Activated T-helper 1 cell treated with anti-CD3 and anti-CD28 coated beads, Interleukin-2, amount 50 U/mL, for 16 hours (primary cell): ENCODE results near the gene TRDMT1.

Experiments used
- DNase-seq, 2 donors: peaks; one replicate each; pipeline ENCODE4 v3.0.0-alpha.2; 2020; ENCODE audit warnings: low read depth in 1 of 2, low spot score in 1 of 2

The TRDMT1 gene

GRCh38 chr10:17200912-17201793 is at the start of gene TRDMT1:
TSS of gene TRDMT1 (minus strand) at chr10:17201672. CDS start at chr10:17201634, 38 bp downstream.
- DNase-seq, result peak; percentile 51 to 65

- DNase-seq, result no peak
Observed at GRCh38 chr10:17250736-17251135, 49.3 kb upstream of the TRDMT1 start.

GRCh38 chr10:17249820-17250219 is 48.3 kb upstream of the TRDMT1 start:
- DNase-seq, result no peak

GRCh38 chr10:17248964-17249363 is 47.5 kb upstream of the TRDMT1 start:
- DNase-seq, result no peak

- DNase-seq, result no peak
Observed at GRCh38 chr10:17247210-17247609, 45.7 kb upstream of the TRDMT1 start.

- DNase-seq, result no peak
Observed at GRCh38 chr10:17244700-17245365, 43.4 kb upstream of the TRDMT1 start.

GRCh38 chr10:17241611-17242333 is 40.3 kb upstream of the TRDMT1 start:
- no peak for DNase-seq

GRCh38 chr10:17240616-17241015 is 39.1 kb upstream of the TRDMT1 start:
- no peak for DNase-seq

GRCh38 chr10:17240096-17240495 is 38.6 kb upstream of the TRDMT1 start:
- no peak for DNase-seq

- DNase-seq, result no peak
Observed at GRCh38 chr10:17239345-17240085, 38.0 kb upstream of the TRDMT1 start.

- DNase-seq, result no peak
Observed at GRCh38 chr10:17238445-17239291, 37.2 kb upstream of the TRDMT1 start.

- DNase-seq, result no peak
Observed at GRCh38 chr10:17237915-17238444, 36.5 kb upstream of the TRDMT1 start.

- DNase-seq, result no peak
Observed at GRCh38 chr10:17237149-17237527, 35.7 kb upstream of the TRDMT1 start.

- no peak for DNase-seq
Observed at GRCh38 chr10:17236468-17237148, 35.1 kb upstream of the TRDMT1 start.

- no peak for DNase-seq
Observed at GRCh38 chr10:17235136-17235535, 33.7 kb upstream of the TRDMT1 start.

- no peak for DNase-seq
Observed at GRCh38 chr10:17234431-17234945, 33.0 kb upstream of the TRDMT1 start.

- no peak for DNase-seq
Observed at GRCh38 chr10:17233286-17233991, 32.0 kb upstream of the TRDMT1 start.

GRCh38 chr10:17232276-17232960 is 30.9 kb upstream of the TRDMT1 start:
- DNase-seq, result no peak
